Right lobe of liver (tissue), 6 donors: Measurements from ENCODE around the gene SLC2A4. TPM values are rescaled to one million over a fixed set of nuclear protein-coding genes. Genes with fewer than 3 reads are reported as not detected.

Experiments used
- ATAC-seq, 4 donors: fragments of 200-7000 bp; cut with Tn5 transposase; one replicate each; pipeline ENCODE4 v1.9.1; 2020; ENCODE audit warnings: mild to moderate bottlenecking in 4 of 4, moderate library complexity in 4 of 4
- DNase-seq, 3 donors: peaks; one replicate each; pipeline ENCODE4 v3.0.0-alpha.2; 2020
- H3K27ac ChIP-seq, 3 donors: fragments of 200-600 bp; one replicate each; pipeline ENCODE4 v1.8.0; 2022
- H3K27me3 ChIP-seq, 2 donors: fragments of 200-600 bp; one replicate each; pipeline ENCODE4 v1.8.0; 2022
- H3K36me3 ChIP-seq, 4 donors: fragments of 200-600 bp; sonication (generic) in 1 of 4; one replicate each; pipeline versions ENCODE4 v1.5.1 to v1.8.0; 2017 to 2022; ENCODE audit warnings: control low read depth in 1 of 4
- H3K4me1 ChIP-seq, 4 donors: fragments of 200-600 bp; sonication (generic) in 1 of 4; one replicate each; pipeline versions ENCODE4 v1.5.1 to v1.8.0; 2017 to 2022; ENCODE audit warnings: control low read depth in 1 of 4
- H3K4me3 ChIP-seq, 3 donors: fragments of 200-600 bp; one replicate each; pipeline ENCODE4 v1.8.0; 2022
- H3K9me3 ChIP-seq, 4 donors: fragments of 200-600 bp; sonication (generic) in 1 of 4; one replicate each; pipeline versions ENCODE4 v1.5.1 to v1.8.0; 2017 to 2022; ENCODE audit warnings: control low read depth in 1 of 4
- CTCF ChIP-seq, 4 donors: fragments of 200-600 bp in 3 of 4; fragments of 450-650 bp in 1 of 4; IDR thresholded peaks; one replicate each; pipeline versions ENCODE4 v1.5.1 to v1.8.0; 2016 to 2022; ENCODE audit warnings: antibody characterized with exemption in 4 of 4, mild to moderate bottlenecking in 2 of 4
- POLR2A ChIP-seq: fragments of 450-650 bp; IDR thresholded peaks from one replicate; pipeline ENCODE4 v1.6.1; 2017; ENCODE audit warnings: antibody characterized with exemption, mild to moderate bottlenecking
- whole genome bisulfite sequencing: methylation state at CpG from one replicate; pipeline ENCODE4 v1.1.6; 2018; ENCODE audit warnings: low coverage, low lambda C conversion rate; ENCODE audit not compliant: insufficient coverage; ENCODE audit errors: missing lambda C conversion rate; 5-methylcytosine and 5-hydroxymethylcytosine counted together
- intact Hi-C, 2 donors: fragments of 100-400 bp; cut with DNase I; formaldehyde crosslinking; loops; one replicate each; pipeline versions ENCODE4 v1.11.2 to v1.14.1; 2022
- total RNA-seq, 6 experiments: library from RNA; depleted of rRNA in 2 of 6; stranded (reverse); fragments of >200 nt in 2 of 6; fragmentation: NEBNext Ultra II Directional in 3 of 6; extraction: Animal tissue kit (Norgen Biotek cat#: 25700) in 3 of 6; gene quantifications; one replicate each; pipeline versions ENCODE4 v1.1.0 to v1.2.4, GENCODE V29; 2016 to 2023
- donor health status: DM: no; HTN: yes; CAD: no.
- donor health status: DM: no; HTN: no; CAD: no.
- donor health status: DM: no; HTN: no; CAD: no.
- donor health status: DM: no; HTN: yes; CAD: no.
- donor health status: DM: no; HTN: yes; CAD: no.

The SLC2A4 gene
- total RNA-seq, 6 experiments from 2014 or later, result 0.66 to 2.1 (median 1.4) TPM

- DNase-seq (peak in 1 of 3 donors; percentile 22), ATAC-seq (no peak)
- no peaks in the 10 kb centered on the region for H3K9me3 ChIP-seq
- no peak overlapping the region for H3K4me3 ChIP-seq
- H3K4me1 ChIP-seq, result peaks cover 0 to 41% (median 8%) of the 10 kb centered on the region in 4 donors
- WGBS, result 89% methylated on average over 13 of the region's 22 CpGs
- no peak for TF ChIP-seq POLR2A
- no peak for TF ChIP-seq CTCF (IDR thresholded peaks at IDR 0.05)
- no peaks in the 10 kb centered on the region for H3K27me3 ChIP-seq
- peaks cover 3 to 16% (median 7%) of the 10 kb centered on the region in 4 donors for H3K36me3 ChIP-seq
- peak overlapping the region in 1 of 3 donors; percentile 72 for H3K27ac ChIP-seq
- intact Hi-C loops, result no loop called here
Measured at GRCh38 chr17:7235693-7236665, 45.5 kb upstream of the SLC2A4 start.

- intact Hi-C loops, result no loop called here
- Histone ChIP-seq H3K27me3 (no peaks in the 10 kb centered on the region), H3K9me3 (no peaks in the 10 kb centered on the region), H3K27ac (no peak overlapping the region), H3K4me3 (peak overlapping the region in 1 of 3 donors; percentile 96), H3K36me3 (peaks cover 3 to 16% (median 8%) of the 10 kb centered on the region in 4 donors), H3K4me1 (peaks cover 0 to 43% (median 11%) of the 10 kb centered on the region in 4 donors)
- DNase-seq (peak in 1 of 3 donors; percentile 20), ATAC-seq (no peak)
- 80% methylated on average over 6 of the region's 6 CpGs for WGBS
- TF ChIP-seq CTCF (IDR thresholded peaks at IDR 0.05) (no peak), POLR2A (no peak)
Measured at GRCh38 chr17:7236808-7237207, 44.7 kb upstream of the SLC2A4 start.

GRCh38 chr17:7237266-7237760, 44.2 kb upstream of the SLC2A4 start:
- Histone ChIP-seq H3K4me1 (peaks cover 0 to 38% (median 11%) of the 10 kb centered on the region in 4 donors), H3K36me3 (peaks cover 3 to 16% (median 8%) of the 10 kb centered on the region in 4 donors), H3K9me3 (no peaks in the 10 kb centered on the region), H3K27ac (peak overlapping the region; percentile 44 to 82 (median 75)), H3K27me3 (no peaks in the 10 kb centered on the region), H3K4me3 (peak overlapping the region; percentile 94 to 96 (median 94))
- WGBS, result 31% methylated on average over 4 of the region's 6 CpGs
- no peak for ATAC-seq
- intact Hi-C loops, result no loop called here
- DNase-seq, result no peak
- TF ChIP-seq CTCF (IDR thresholded peaks at IDR 0.05), result no peak
- TF ChIP-seq POLR2A, result no peak

- intact Hi-C loops, result no loop called here
- no peaks in the 10 kb centered on the region for H3K27me3 ChIP-seq
- peak overlapping the region; percentile 44 to 82 (median 75) for H3K27ac ChIP-seq
- no peaks in the 10 kb centered on the region for H3K9me3 ChIP-seq
- peak; percentile 10 to 17 (median 14) for ATAC-seq
- peaks cover 3 to 16% (median 8%) of the 10 kb centered on the region in 4 donors for H3K36me3 ChIP-seq
- peaks cover 0 to 34% (median 11%) of the 10 kb centered on the region in 4 donors for H3K4me1 ChIP-seq
- 0% methylated on average over 19 of the region's 73 CpGs for WGBS
- H3K4me3 ChIP-seq, result peak overlapping the region; percentile 94 to 96 (median 94)
- peak; percentile 89 to 92 (median 89) for DNase-seq
- TF ChIP-seq POLR2A (no peak), CTCF (IDR thresholded peaks at IDR 0.05) (no peak)
Measured at GRCh38 chr17:7237761-7238419, 43.6 kb upstream of the SLC2A4 start.
